Stimulated activated CD8-positive, alpha-beta memory T cell treated with anti-CD3 and anti-CD28 coated beads, Interleukin-7, amount 100 ng/mL, for 24 hours (primary cell): ENCODE measurements around the gene LACTB.
"Not testable (repeated sequence)": the region's sequence is repeated elsewhere in the genome, so short reads cannot be mapped to it uniquely, and the experiment has no call there.

Experiments used
- DNase-seq: peaks from one replicate; pipeline ENCODE4 v3.0.0-alpha.2; 2020; ENCODE audit warnings: low read depth

LACTB gene

DNA sequence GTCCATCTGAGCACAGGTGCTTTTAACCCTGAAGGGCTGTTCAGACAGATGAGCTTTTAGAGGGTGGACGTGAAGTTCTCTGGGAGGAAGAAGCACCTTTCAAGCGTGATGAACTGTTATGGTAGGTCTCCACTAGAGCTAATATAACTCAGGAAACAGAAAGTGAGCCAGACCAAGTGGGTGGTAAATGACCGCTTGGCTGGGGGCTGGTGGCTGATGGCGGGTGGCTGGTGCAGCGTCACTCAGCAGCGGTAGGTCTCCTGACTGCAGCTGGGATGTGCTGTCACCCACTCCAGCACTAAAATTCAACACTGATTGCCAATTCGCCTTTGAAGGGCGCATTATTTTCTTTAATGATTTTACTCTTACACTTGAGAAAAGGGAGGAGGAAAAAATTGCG is 31.2 kb upstream of the LACTB start:
- no peak for DNase-seq

DNA sequence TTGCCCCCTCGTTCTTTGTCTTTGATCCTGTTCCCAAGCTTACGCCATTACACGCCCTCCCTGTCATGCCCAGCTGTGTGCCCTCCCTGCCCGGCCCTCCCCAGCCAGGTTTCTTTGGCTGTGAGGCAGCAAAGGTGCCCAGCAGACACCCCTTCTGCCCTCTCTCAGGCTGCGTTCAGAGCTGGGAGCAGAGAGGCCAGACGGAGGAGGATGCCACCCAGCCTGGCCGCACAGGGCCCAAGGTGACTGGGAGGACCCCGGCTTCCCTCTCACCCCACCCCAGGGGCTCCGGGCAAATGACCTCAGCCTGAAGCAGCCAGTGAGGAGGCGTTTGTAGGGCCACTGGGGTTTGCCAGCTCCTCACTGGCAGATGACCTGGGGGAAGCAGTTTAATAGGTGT is 30.8 kb upstream of the LACTB start:
- no peak for DNase-seq

DNA sequence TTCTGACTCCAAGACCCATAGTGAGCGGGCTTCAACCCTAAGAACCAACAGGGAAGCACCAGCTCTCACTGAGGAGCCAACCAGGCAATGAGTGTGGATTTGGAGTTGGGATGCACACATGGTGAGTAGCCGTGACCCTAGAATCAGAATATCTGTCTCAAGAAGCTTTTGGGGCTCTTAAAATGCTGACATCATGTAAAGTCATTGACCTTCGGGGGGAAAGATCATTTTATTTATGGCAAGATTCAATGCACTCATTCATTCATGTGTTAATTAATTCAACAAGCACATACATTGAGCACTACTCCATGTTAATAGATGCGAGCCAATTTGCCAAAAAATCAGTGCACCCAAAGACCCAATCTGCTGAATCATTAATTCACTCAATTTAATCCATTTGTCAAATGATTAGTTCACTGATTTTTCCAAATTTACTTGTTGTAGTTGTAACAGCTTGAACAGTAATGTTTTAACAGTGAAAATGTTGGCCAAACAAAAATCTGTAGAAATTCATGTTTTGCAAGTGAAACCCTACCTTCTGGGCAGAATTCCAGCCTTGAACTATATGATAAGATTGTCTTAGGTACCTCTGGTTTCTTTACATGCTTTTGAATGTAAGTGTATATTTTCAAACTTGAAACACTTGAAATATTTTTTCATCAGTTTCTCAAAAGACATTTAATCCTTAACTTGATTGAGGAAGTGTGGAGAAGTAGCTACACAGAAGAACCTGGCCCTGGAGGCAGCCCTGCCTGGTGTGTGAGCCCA is 29.8 kb upstream of the LACTB start:
- no peak for DNase-seq

DNA sequence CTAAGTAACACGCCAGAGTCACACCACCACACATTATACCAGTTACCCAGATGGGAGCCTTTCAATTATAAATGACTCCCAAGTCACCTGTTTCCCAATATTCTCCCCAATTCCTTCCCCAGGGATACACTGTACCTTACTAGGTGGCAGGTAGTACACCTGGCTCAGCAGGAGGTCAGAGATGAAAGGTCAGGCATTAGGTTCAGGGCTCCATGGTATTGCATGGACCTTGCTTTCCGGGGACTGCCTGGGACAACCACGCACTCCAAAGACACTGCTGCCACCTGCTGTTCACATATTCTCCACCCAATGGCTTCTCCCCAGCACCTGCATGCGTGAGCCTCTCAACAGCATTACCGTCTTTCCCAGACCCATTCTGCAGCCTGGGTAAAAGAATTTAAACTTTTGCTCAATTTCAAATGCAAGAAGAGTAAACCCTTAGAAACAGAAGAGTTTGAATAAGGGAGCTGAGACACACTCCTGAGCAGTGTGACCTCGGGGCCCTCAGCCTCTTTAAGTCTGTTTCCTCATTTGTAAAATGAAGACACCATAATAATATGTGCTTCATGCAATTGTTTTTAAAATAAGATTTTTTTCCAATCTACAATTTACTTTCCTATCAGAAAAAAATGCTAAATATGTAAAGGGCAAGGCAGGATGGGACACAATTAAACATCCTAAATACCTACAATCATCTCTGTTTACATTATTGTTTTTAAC is 28.0 kb upstream of the LACTB start:
- peak; percentile 47 for DNase-seq

DNA sequence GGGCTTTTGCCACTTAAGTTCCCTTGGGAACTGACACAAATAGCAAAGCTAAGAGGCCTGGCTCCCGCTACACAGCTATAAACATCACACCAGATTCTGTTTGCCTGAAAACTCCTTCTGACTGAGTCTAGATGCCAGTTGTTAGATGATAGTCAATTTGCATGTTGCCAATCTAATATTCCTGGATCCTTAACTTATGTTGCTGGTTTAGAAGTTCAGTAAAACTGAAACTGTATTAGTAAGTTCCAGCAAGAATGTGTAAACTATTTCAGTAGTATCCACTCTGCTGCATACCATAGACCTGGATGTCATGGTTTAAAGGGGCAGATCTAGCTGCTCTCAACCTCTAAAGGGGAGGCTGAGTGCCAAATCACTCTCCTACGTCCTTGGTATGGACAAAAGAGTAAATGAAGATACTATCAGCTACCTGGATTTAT is 27.1 kb upstream of the LACTB start:
- DNase-seq, result no peak

DNA sequence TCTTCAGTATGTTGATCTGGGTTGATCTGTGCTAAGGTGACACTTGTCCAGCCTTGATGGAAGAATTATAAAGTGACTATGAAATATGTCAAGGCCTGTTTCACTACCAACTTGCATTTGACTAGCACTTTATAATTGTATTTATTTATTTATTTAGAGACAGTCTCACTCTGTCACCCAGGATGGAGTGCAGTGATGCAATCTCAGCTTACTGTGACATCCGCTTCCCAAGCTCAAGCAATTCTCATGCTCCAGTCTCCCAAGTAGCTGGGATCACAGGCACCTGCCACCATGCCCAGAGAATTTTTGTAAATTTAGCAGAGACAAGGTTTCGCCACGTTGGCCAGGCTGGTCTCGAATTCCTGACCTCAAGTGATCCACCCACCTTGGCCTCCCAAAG is 25.5 kb upstream of the LACTB start:
- no peak for DNase-seq

DNA sequence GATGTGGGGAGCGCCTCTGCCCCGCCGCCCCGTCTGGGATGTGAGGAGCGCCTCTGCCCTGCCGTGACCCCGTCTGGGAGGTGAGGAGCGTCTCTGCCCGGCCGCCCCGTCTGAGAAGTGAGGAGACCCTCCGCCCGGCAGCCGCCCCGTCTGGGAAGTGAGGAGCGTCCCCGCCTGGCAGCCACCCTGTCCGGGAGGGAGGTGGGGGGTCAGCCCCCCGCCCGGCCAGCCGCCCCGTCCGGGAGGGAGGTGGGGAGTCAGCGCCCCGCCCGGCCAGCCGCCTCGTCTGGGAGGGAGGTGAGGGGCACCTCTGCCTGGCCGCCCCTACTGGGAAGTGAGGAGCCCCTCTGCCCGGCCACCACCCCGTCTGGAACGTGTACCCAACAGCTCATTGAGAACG is 22.8 kb upstream of the LACTB start:
- not testable (repeated sequence) for DNase-seq

DNA sequence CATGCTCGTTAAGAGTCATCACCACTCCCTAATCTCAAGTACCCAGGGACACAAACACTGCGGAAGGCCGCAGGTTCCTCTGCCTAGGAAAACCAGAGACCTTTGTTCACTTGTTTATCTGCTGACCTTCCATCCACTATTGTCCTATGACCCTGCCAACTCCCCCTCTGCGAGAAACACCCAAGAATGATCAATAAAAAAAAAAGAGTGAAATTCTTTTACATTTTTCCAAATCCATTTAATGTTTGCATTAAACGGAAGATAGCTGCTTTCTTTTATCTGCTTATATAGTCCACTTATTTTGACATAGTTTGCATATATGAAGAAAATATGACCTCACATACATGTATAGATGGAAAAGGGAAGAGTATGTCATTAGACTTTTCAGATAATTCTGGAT is 22.1 kb upstream of the LACTB start:
- not testable (repeated sequence) for DNase-seq

DNA sequence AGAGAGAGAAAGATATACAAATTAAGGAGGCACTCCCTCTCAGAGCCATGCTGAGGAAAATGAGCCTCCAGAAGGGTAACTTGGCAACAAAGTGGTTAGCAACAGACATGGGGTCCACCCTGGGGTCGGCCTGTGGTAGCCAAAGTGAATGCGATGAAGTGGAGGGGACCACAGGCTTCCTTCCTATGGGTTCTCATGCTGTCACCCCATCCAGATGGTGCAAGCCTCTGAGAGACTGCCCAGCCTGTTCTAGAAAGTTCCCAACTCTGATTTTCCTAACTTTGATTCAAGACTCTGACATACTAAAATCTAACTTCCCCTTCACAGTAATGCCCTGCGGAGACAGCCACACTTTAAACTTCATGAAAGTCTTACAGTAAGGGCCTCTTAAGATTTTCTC is 18.2 kb upstream of the LACTB start:
- DNase-seq, result no peak

DNA sequence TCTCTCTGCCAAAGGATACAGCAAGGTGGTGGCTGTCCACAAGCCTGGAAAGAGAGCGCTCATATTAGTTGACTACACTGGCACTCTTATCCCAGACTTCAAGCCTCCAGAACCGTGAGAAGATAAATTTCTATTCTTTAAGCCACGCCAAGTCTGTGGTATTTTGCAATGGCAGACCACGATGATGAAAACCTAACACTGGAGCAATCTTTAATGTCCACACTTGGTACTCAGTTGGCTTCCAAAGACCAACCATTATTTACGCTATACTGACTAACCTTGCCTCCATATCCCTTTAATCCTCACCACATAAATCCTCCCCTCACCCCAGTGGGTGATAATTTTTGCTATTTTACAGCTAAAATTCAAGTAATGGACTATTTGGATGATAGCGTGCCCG is 16.9 kb upstream of the LACTB start:
- DNase-seq, result no peak

DNA sequence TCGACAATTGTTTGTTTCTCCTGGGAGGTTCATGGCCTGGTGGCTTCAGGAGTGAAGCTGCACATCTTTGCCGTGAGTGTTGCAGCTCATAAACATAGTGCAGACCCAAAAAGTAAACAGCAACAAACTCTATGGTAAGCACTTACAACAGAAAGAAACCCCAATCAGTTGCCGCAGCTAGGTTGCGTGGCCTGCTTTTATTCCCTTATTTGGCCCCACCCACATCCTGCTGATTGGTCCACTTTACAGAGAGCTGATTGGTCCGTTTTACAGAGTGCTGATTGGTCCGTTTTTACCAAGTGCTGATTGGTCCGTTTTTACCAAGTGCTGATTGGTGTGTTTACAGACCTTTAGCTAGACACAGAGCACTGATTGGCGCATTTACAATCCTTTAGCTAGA is 16.3 kb upstream of the LACTB start:
- not testable (repeated sequence) for DNase-seq

DNA sequence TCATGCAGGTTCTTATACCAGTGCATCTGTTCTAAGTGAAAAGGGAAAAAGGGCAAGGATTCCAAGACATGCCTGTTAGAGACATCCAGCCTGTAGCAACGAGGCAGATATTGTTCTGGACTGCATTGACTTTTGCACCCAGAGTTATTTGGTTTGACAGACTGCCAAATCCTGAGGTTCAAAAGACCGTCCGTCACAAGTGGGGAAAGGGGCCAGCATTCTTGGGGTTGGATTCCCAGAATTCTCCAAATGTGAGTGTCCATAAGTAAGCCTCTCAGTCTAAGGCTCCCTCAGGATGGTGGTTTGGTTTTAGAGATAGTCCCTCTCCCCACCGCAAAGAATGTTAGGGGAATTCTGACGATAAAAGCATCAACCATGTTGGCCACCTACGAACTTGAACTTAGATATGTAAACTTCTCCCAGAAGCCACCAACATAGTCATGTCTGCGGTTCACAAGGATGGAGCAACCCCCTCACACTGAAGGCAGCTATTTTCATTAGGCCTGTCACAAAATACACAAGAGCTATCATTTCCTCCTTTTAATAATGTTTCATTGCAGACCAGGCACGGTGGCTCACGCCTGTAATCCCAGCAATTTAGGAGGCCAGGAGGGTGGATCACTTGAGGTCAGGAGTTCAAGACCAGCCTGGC is 13.6 kb upstream of the LACTB start:
- DNase-seq, result no peak

DNA sequence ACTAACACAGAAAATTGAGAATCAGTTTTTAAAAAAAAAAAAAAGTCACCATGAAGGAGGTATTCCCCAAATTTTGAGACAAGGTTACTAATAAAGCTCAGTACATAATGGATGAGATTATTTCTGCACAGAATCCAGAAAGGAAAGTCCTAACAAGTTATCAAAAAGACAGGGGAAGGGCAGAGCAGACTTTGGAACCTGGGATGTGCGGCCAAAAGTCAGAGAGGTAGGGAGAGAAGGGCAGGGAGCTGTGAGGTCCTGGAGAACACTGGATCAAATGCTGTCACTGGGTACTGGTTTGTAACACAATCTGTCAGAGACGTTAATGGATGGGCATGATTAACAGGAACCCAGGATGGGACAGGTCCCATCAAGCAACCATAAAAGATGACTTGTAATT is 12.2 kb upstream of the LACTB start:
- DNase-seq, result no peak

DNA sequence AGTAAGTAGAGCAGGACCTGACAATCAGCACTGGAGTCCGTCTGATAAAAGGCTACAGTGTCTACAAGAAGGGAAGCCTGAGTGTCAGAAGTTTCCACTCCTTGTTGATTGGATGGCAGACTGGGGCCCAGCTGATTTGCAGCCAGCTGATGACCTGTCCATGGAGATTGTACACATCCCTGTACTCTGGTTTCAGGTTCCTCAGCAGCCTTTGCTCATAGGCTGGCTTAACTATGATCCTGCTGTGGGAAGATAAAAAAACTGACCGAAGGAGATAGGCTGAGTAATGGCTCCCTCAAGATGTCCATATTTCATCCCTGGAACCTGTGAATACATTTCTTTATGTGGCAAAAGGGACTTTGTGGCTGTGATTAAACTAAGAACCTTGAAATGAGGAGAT is 11.7 kb upstream of the LACTB start:
- DNase-seq, result no peak

DNA sequence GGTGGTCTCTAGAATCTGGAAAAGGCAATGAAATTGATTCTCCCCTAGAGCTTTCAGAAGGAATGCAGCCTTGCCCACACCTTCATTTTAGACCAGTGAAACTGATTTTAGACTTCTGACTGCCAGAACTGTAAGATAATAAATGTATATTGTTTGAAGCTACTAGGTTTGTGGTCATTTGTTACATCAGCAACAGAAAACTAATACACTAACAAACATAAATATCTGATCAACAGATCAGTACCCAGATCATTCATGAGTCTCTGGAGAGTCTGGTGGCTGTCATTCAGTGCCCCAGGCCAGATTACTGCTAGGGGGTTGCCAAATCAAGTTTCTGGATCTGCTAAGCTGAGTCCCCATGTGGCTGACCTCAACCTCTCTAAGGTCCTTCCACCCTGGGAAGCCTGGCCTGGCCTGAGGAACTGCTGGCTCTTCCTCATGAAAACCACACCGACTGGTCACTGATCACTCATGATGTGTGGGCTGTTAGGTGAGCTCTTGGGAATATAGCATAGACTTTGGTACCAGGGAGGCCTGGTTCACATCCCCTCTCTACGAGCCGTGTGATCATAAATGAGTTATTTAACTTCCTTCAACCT is 11.1 kb upstream of the LACTB start:
- DNase-seq, result no peak

DNA sequence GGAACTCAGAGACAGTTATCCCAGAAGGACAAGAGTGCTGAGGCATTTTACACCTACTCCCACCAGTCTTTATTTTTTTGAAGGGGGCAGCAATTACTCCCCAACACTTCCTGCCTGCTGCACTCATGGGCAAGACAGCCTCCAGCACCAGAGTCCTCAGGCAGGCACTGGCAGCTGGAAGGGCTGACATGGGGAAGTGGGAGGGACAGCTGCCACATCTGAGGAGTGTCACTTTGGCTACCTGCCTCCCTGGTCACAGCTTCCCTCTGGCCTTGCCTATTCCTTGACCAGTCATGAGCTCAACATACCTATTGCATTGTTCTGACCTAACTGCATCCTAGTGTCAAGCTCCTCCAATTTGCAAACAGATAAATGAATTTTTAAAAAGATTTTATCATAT is 10.2 kb upstream of the LACTB start:
- no peak for DNase-seq

DNA sequence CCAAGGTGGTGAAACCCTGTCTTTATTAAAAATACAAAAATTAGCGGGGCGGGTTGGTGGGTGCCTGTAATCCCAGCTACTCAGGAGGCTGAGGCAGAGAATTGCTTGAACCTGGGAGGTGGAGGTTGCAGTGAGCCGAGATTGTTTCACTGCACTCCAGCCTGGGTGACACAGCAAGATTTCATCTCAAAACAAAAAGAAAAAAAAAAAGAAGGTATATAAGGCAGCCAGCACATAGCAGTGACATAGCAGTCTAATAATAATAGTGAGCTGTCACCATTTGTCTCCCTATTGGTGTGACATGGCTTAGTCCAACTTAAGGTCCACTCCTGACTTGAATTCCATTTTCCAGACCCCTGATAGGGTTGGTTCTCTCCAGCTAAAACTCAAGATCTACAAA is 8.8 kb upstream of the LACTB start:
- DNase-seq, result no peak

DNA sequence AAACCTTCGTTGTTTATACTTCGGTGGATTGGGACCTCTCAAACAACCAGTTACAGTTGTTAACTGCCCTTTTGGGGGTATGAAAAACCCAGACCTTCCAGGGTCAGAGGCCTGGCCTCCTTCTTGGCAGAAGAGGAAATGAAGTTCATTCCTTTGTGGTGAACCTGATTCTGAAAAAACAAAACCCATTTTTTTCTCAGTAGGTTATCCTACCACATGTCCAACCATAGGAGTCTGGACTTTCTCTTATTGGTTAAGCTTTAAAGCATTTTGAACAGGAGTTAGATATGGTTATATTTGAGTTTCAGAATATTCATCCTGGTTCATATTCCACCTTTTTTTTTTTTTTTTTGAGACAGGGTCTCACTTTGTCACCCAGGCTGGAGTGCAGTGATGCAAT is 7.2 kb upstream of the LACTB start:
- no peak for DNase-seq

DNA sequence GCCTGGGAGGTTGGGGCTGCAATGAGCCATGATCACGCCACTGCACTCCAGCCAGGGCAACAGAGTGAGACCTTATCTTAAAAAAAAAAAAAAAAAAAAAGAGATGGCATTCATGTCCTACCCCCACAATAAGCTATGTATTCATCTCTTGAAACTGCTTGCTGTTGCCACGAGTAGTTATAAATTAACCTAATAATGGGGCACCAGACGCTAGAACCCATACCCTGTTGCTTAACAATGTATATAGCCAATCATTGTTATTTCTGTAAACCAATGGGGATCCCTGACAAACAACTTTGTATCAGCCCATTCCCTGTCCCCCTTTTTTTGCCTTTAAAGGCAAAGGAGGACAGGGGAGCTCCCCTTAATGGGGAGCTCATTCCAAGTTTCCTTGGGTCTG is 2.8 kb upstream of the LACTB start:
- no peak for DNase-seq

DNA sequence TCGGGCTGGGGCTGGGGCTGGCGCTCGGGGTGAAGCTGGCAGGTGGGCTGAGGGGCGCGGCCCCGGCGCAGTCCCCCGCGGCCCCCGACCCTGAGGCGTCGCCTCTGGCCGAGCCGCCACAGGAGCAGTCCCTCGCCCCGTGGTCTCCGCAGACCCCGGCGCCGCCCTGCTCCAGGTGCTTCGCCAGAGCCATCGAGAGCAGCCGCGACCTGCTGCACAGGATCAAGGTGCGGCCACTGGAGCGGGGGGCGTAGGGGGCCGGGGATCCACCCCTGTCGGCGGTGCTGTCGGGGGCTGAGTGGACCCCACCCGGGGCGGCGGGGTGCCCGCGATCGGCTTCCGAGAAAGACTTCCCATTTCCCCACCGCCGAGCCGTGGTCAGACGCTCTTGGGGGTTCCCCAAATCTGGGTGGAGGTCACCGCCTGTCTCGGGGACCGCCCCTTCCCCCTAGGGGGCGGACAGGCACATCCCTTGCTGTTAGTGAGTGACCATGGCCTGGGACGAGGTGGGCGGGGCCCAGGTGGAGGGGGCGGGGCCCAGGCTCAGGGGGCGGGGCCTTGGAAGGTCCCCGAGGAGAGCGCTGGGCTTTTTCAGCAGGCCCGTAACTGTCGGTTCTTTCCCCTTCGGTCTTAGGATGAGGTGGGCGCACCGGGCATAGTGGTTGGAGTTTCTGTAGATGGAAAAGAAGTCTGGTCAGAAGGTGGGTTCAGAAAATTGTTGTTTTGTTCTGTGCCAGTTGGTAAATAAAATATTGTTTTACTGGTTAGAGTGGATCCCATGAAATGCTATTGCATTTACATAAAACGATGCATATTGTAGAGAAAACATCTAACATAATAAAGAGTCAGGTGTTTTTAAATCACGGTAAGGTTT is 578 bp downstream of the LACTB start:
- DNase-seq, result peak; percentile 37

DNA sequence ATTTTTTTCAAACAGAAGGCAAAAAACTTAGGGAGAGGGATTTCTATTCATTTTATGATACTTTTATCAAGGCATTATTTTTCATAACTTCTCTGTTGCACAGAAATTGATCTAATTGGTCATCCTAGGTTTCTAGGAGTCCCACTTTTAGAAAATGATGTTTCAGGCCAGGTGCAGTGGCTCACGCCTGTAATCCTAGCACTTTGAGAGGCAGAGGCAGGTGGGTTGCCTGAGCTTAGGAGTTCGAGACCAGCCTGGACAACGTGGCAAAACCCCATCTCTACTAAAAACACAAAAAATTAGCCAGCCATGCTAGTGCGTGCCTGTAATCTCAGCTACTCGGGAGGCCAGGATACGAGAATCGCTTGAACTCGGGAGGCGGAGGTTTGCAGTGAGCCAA is 2.8 kb downstream of the LACTB start:
- no peak for DNase-seq

DNA sequence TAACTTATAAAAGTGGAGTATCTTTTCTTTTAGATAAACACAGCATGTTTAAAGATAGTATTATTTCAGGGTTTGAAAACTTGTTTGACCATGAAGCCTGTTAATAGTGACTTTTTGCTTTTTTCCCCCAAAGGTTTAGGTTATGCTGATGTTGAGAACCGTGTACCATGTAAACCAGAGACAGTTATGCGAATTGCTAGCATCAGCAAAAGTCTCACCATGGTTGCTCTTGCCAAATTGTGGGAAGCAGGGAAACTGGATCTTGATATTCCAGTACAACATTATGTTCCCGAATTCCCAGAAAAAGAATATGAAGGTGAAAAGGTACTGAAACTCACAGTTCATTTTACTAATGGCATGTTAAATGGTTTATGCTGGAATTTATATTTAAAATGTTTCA is 5.1 kb downstream of the LACTB start:
- no peak for DNase-seq
